Measurements from ENCODE around the gene KRTAP5-3.
"Not testable (repeated sequence)": the region's sequence is repeated elsewhere in the genome, so short reads cannot be mapped to it uniquely, and the experiment has no call there.

Gene KRTAP5-3

GRCh38 chr11:1608363-1608762, at the start of gene KRTAP5-3:
Gene KRTAP5-3 (minus strand): TSS chr11:1608463. CDS start chr11:1608385, 78 bp downstream.
- no peak for DNase-seq

- no peak for DNase-seq
These were observed 48.4 kb upstream of the KRTAP5-3 start for GRCh38 chr11:1656670-1657069.

DNA sequence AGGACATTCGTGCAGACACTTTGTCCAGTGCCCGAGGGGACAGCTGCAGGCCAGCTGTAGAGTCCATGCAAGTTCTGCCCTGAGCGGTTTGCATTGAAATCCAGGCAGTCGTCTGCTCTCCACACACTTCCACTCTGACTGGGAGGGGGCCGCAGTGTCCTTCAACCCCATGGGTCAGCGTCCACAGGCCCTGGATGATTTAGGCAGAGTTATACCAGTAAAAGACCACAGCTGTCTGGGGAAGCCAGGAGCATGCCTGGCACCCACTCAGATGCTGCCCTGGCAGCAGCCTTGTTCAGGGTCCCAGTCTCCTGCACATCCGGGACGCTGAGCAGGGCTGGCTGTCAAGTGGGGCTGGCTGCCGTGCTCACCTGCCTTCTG, 47.8 kb upstream of the KRTAP5-3 start:
- DNase-seq, result no peak

DNA sequence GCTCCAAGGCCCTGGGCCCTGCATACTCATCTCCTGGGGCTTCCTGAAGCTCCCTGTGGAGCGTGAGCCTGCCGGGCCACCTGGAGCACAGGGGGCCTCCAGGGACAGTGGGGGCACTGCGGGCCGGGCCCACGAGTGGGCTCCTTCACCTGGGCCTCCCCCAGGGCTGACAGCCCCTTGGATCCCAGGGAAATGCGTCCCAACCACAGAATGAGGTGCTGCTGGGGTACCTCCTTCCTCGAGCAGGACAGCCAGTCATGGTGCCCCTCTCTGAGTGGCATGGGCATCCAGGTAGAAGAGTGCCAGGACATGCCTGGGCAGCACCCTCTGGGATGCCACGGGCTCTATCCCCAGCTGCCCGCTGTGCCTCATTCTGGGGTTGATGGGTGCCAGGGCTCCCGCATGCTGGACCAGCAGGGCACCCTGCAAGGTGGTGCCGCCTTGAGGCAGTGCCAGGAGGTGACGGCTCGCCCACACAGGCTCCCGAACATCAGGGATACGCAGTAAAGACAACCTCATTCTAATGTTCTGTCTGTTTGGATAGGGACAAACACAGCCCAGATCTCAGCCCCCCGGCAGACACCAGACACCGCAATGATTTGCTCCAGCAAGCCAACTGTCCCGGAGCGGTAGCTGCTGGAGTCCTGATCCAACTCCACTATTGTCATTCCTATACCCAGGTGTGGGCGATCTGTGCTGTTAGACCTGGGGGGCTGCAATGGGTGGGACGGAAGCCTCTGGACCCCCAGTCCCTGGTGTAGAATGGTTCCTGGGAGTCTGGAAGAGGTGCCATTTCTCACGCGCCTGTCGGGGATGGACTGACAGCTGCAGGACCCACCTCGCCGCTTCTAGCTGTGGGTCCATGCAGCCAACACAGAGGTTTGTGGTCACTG, 47.2 kb upstream of the KRTAP5-3 start:
- no peak for DNase-seq

DNA sequence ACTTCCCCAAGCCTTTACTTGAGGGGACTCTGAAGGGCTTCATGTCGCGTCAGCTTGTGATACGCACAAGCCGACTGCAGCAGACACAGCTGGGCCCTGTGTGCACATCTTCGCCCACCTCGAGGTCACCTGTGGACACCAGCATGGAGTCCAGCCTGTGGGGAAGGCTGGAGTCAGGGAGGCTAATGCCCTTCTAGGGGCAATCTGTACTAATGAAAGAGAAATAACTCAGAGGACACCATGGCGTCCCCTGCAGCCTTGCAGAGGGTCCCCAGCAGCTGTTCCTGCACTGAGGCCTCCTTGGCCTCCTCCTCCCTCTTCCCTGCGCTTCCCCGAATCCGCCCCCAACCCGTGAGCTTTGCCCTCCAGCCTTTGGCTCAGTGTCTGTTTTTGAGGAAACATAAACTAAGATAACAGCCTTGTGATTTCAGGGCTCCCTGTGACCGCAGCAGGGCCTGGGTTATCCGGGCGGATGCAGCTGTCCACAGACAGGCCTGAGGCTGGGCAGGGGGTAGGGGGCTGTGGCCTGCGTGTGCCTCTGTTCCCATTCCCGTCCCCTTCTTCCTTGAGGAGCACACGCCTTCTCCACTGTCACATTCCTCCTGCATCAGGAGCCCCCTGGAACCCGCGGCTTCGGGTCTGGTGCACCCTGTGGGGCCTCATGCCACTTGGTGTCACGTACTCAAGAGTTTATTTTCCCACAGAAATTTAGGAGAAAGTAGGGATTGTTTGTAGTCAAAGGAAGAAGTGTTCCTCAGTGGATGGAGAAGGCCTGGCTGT, 46.3 kb upstream of the KRTAP5-3 start:
- no peak for DNase-seq

GRCh38 chr11:1653541-1654387, 45.5 kb upstream of the KRTAP5-3 start:
- DNase-seq, result no peak

GRCh38 chr11:1652771-1653540, 44.7 kb upstream of the KRTAP5-3 start:
- peak; percentile 75 to 81 for DNase-seq

DNA sequence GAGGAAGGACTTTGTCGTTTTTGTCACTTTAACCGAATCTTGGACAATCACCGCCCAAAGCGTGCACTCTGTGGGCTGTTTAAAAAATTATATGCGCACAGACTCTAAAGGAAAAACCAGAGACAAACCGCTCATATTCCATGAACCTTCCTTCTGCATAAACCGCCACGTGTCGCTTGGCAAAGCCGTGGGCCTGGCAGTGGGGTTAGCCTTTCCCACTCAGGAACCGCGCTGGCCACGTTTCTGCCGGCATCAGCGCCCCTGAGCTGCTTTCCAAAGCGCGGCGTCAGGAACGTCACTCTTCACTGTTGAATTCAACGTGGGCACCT, 44.1 kb upstream of the KRTAP5-3 start:
- no peak for DNase-seq

GRCh38 chr11:1652026-1652425, 43.8 kb upstream of the KRTAP5-3 start:
- DNase-seq, result no peak

DNA sequence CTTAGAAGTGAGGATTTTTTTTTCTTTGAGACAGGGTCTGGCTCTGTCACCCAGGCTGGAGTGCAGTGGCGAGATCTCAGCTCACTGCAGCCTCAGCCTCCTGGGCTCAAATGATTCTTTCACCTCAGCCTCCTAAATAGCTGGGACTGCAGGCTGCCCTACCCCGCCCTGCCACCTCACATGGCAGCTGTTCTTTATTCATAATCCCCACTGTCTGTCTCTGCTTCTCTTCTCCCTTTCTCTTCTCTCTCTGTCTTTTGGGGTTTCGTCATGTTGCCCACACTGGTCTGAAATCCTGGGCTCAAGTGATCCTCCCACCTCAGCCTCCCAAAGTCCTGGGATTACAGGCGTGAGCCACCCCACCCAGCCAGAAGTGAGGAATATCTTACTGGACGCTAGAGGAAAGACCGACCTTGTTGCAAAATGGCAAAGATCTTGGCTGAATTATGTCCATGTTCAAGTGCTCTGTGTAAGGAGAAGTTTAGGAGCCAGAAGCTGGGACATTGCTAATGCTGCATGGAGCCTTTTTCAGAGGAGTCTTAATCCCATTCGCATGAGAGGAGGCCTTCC, 43.2 kb upstream of the KRTAP5-3 start:
- DNase-seq, result no peak

GRCh38 chr11:1650918-1651262, 42.6 kb upstream of the KRTAP5-3 start:
- no peak for DNase-seq

DNA sequence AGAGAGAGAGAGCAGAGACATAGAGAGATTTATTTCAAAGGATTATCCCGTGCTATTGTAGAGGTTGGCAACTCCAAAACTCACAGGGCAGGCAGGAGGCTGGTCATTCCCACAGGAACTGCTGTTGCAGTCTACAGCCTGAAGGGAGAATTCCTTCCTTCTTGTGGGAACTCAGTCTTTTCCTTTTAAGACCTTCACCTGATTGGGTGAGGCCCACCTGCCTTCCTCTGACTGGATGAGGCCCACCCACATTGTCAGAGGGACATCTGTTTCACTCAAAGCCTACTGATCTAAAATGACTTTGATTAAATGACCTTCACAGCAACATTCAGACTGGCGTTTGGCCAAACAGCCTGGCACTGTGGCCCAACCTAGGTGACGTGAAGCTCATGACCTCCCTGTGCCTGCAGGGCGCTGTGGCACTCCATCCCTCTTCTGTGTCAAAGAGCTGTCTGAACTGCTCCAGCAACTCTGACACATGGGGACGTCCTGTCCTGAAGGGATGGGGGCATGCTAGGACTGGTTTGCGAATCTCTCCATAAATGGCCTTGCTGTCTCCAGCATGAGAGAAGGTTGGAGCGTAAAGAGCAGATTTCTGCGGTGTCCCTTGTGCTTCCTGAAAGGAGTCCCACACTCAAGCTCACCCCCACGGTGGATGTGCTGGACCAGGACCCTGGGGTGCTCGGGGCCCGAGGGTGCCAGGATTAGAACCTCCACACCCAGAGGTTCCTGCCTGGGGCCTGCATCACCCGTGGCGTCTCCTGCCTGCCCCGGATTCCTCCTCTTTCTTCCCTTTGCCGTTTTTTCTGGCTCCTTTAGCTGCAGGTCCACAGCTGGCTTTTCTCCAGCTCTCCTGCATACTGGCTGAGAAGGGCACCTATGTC, 42.0 kb upstream of the KRTAP5-3 start:
- no peak for DNase-seq

DNA sequence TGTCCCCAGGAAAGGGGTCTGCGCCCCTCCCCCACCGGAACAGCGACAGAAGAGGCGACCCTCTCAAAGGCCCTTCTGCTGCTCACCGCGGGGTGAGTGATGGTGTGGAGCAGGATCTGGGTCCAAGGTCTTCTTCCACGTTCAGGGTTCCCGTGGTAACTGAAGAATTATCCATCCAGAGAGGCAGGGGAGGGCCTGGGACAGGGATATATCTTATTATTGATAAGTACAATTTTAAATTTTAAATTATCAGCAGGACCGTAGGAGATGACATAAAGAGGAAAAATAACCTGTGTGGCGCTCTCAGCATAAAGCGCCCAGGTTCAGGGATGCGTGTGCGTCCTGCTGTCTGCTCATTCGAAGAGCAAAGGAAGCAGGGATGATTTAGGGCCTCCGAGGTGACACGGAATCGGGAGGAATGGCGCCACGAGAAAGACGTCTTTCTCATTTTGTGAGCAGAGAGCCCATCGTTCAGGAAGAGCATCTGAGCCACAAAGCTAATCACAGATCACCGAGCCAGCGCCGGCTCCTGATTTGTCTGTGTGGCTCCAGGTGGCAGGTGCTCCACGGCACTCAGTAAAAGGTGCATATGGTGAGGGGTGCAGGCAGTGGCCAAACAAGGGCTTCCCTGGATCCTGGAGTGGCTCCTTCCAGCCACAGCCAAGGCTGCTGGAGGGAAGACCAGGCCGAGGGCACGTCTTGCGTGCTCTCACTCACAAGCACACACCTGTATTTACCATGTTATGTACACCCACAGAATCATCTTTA, 40.6 kb upstream of the KRTAP5-3 start:
- DNase-seq, result no peak

DNA sequence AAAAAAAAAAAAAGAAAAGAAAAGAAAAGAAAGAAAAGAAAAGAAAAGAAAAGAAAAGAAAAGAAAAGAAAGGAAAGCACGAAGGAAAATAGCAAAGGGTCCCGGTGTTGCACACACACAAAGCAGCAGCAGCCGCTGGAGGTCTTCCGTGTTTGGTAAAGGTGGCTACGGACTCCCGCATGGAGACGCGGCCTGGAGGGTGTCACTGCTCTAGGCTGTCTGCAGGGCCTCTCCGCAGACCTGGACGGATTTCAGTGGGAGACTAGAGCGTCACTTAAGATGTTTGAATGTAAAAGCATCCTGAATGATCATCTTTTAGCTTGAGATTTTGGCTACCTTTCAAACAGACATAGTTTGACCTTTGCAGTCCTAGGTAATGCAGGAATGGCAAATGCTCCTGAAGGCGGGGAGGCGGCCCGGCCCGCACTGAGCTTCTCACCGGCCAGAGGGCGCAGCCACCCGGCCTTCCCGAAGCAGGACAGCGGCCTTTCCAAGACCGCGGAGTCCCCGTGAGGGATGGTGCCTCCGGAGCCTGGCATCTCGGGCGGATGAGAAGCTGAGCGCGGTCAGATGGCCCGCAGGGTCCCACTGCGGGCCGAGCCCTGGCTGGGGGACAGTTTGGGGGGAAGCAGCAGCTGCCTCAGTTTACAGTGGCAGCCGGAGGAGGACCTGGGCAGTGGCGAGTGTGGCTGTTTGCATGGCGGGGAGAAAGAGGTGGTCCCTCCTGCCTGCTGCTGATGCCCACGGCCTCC, 39.8 kb upstream of the KRTAP5-3 start:
- DNase-seq, result no peak

- DNase-seq, result not testable (repeated sequence)
These were observed 38.3 kb upstream of the KRTAP5-3 start for GRCh38 chr11:1646540-1646939.

- DNase-seq, result no peak
These were observed 37.1 kb upstream of the KRTAP5-3 start for GRCh38 chr11:1645357-1645821.

GRCh38 chr11:1644601-1645356, 36.5 kb upstream of the KRTAP5-3 start:
- no peak for DNase-seq

DNA sequence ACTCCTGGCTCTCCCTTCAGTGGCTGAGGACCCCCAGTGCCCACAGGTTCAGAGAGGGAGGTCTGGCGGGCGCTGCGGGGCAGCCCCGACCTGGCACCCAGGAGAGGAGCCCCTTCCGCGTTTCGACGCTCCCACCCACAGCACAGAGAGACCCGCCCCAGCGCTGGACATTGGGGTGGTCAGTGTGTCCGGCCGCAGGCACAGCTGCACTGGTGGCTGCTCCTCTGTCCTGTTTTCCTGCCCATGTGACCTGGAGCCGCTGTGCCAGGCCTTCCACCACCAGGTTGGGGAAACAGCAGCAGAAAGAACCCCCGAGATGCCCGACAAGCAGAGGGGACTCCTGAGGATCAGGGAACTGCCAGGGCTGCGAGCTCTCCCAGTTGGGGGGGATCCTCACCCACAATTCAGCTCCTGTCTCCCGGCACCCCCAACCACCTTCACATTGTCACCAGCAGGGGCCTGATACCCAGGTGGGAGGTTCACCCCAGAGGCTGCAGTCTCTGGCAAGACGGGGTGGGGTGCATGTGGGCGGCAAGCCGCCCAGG, 35.0 kb upstream of the KRTAP5-3 start:
- no peak for DNase-seq

Data from activated CD4-positive, alpha-beta T cell treated with anti-CD3 and anti-CD28 coated beads, Interleukin-2, amount 50 U/mL, for 48 hours (primary cell).